Astrocyte (in vitro differentiated cells and primary cell): ENCODE measurements around the gene IDI2. TPM values are rescaled to one million over a fixed set of nuclear protein-coding genes. Genes with fewer than 3 reads are reported as not detected.
A peak's percentile ranks its signal among the peaks of the same experiment; 100 is the strongest.

Source experiments
- DNase-seq: peaks from one replicate; pipeline ENCODE4 v3.0.0-alpha.2; 2010; ENCODE audit warnings: low read depth
- FAIRE-seq: peaks from 2 replicates; lab custom pipeline; 2011; peaks lifted over from hg19 to GRCh38; lab: Jason Lieb, UNC
- H2AFZ ChIP-seq: 2 replicates; pipeline ENCODE4 v1.6.0; 2012; ENCODE audit warnings: low read depth, low read length, inconsistent platforms
- H3K27ac ChIP-seq: 2 replicates; pipeline ENCODE4 v1.5.1; 2011; ENCODE audit warnings: low read depth, low read length, inconsistent platforms
- H3K27me3 ChIP-seq: 2 replicates; pipeline ENCODE4 v1.6.0; 2011; ENCODE audit warnings: low read length, inconsistent platforms; ENCODE audit not compliant: insufficient read depth
- H3K36me3 ChIP-seq: 2 replicates; pipeline ENCODE4 v1.5.1; 2011; ENCODE audit warnings: low read length, inconsistent platforms; ENCODE audit not compliant: insufficient read depth
- H3K4me1 ChIP-seq: 2 replicates; pipeline ENCODE4 v1.5.1; 2011; ENCODE audit warnings: low read length, inconsistent platforms; ENCODE audit not compliant: insufficient read depth
- H3K4me2 ChIP-seq: 2 replicates; pipeline ENCODE4 v1.6.0; 2012; ENCODE audit warnings: low read length, inconsistent platforms
- H3K4me3 ChIP-seq: 2 replicates; pipeline ENCODE4 v1.5.1; 2011; ENCODE audit warnings: low read depth, mild to moderate bottlenecking, low read length, inconsistent platforms; ENCODE audit not compliant: insufficient read depth
- H3K79me2 ChIP-seq: 2 replicates; pipeline ENCODE4 v1.6.0; 2012; ENCODE audit warnings: mild to moderate bottlenecking, low read length, inconsistent platforms; ENCODE audit not compliant: insufficient read depth
- H3K9ac ChIP-seq: 2 replicates; pipeline ENCODE4 v1.6.0; 2012; ENCODE audit warnings: mild to moderate bottlenecking, low read length, inconsistent platforms
- H3K9me3 ChIP-seq: 2 replicates; pipeline ENCODE4 v1.5.1; 2012; ENCODE audit warnings: low read depth, mild to moderate bottlenecking, low read length, inconsistent platforms; ENCODE audit not compliant: insufficient read depth
- H4K20me1 ChIP-seq: 2 replicates; pipeline ENCODE4 v1.6.0; 2012; ENCODE audit warnings: low read length, inconsistent platforms; ENCODE audit not compliant: insufficient read depth
- H3K27ac Mint-ChIP-seq: one replicate; pipeline ENCODE4 v1.8.0; 2021; ENCODE audit warnings: mild to moderate bottlenecking, mixed read lengths; ENCODE audit not compliant: unreplicated experiment
- H3K27me3 Mint-ChIP-seq: one replicate; pipeline ENCODE4 v1.8.0; 2021; ENCODE audit warnings: low read depth, mixed read lengths; ENCODE audit not compliant: unreplicated experiment
- H3K36me3 Mint-ChIP-seq: one replicate; pipeline ENCODE4 v1.8.0; 2021; ENCODE audit warnings: low read depth, mixed read lengths; ENCODE audit not compliant: unreplicated experiment
- H3K4me1 Mint-ChIP-seq: one replicate; pipeline ENCODE4 v1.8.0; 2021; ENCODE audit warnings: low read depth, mixed read lengths; ENCODE audit not compliant: unreplicated experiment
- H3K4me3 Mint-ChIP-seq: one replicate; pipeline ENCODE4 v1.8.0; 2021; ENCODE audit warnings: mild to moderate bottlenecking, moderate library complexity, mixed read lengths; ENCODE audit not compliant: unreplicated experiment
- H3K9me3 Mint-ChIP-seq: one replicate; pipeline ENCODE4 v1.8.0; 2021; ENCODE audit warnings: mild to moderate bottlenecking, mixed read lengths; ENCODE audit not compliant: unreplicated experiment
- EZH2 ChIP-seq: IDR thresholded peaks from 2 replicates; pipeline ENCODE4 v1.6.1; 2012; ENCODE audit warnings: mild to moderate bottlenecking, low read length, inconsistent platforms; ENCODE audit not compliant: insufficient read depth
- total RNA-seq: library from RNA; stranded (reverse); gene quantifications from 2 replicates; pipeline ENCODE4 v1.2.1, GENCODE V29; 2021
- TF ChIP-seq, protein P1 (sequence below): IDR thresholded peaks from 2 replicates; pipeline ENCODE4 v1.5.1; 2011; ENCODE audit warnings: low read depth, mild to moderate bottlenecking, inconsistent platforms, low read length, moderate library complexity; ENCODE audit not compliant: insufficient read depth

Gene IDI2
- total RNA-seq, 1 donor from 2014 or later, result not detected

DNA sequence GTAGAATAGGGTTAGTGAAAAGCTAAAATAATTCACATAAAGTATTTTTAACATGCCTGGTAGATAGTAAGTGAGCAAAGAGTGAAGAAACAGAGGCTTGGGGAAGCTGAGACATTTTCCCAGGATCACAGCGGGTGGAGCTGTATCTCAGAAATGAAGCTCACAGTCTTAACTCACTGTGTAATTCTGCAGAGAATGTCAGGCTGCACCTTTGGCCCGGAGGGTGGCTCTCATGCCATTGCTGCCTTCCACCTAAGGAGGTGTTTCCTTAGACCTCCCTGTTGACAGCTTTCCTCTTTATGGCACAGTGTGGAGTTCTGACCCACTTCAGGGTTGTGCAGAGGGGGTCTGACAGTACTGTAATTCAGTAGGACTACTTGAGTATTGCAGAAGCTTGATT lies 40.3 kb downstream of the IDI2 start:
- peak overlapping the region; percentile 26 for H3K27ac Mint-ChIP-seq
- H3K4me1 Mint-ChIP-seq, result peaks cover 28% of the 10 kb centered on the region
- Histone ChIP-seq H3K27ac (peak overlapping the region; percentile 97), H3K27me3 (no peaks in the 10 kb centered on the region), H3K9ac (no peak overlapping the region), H3K9me3 (peaks cover 7% of the 10 kb centered on the region), H3K79me2 (peaks cover 35% of the 10 kb centered on the region), H3K36me3 (peaks cover 3% of the 10 kb centered on the region), H3K4me1 (peaks cover 25% of the 10 kb centered on the region), H3K4me3 (no peak overlapping the region), H3K4me2 (no peak overlapping the region), H2AFZ (no peak overlapping the region), H4K20me1 (peaks cover 14% of the 10 kb centered on the region)
- no peak overlapping the region for H3K4me3 Mint-ChIP-seq
- peaks cover 25% of the 10 kb centered on the region for H3K36me3 Mint-ChIP-seq
- H3K9me3 Mint-ChIP-seq, result peaks cover 9% of the 10 kb centered on the region
- no peaks in the 10 kb centered on the region for H3K27me3 Mint-ChIP-seq
- DNase-seq (no peak), FAIRE-seq (no peak)
- no peak for TF ChIP-seq EZH2
- TF ChIP-seq, protein P1, sequence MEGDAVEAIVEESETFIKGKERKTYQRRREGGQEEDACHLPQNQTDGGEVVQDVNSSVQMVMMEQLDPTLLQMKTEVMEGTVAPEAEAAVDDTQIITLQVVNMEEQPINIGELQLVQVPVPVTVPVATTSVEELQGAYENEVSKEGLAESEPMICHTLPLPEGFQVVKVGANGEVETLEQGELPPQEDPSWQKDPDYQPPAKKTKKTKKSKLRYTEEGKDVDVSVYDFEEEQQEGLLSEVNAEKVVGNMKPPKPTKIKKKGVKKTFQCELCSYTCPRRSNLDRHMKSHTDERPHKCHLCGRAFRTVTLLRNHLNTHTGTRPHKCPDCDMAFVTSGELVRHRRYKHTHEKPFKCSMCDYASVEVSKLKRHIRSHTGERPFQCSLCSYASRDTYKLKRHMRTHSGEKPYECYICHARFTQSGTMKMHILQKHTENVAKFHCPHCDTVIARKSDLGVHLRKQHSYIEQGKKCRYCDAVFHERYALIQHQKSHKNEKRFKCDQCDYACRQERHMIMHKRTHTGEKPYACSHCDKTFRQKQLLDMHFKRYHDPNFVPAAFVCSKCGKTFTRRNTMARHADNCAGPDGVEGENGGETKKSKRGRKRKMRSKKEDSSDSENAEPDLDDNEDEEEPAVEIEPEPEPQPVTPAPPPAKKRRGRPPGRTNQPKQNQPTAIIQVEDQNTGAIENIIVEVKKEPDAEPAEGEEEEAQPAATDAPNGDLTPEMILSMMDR, result no peak

DNA sequence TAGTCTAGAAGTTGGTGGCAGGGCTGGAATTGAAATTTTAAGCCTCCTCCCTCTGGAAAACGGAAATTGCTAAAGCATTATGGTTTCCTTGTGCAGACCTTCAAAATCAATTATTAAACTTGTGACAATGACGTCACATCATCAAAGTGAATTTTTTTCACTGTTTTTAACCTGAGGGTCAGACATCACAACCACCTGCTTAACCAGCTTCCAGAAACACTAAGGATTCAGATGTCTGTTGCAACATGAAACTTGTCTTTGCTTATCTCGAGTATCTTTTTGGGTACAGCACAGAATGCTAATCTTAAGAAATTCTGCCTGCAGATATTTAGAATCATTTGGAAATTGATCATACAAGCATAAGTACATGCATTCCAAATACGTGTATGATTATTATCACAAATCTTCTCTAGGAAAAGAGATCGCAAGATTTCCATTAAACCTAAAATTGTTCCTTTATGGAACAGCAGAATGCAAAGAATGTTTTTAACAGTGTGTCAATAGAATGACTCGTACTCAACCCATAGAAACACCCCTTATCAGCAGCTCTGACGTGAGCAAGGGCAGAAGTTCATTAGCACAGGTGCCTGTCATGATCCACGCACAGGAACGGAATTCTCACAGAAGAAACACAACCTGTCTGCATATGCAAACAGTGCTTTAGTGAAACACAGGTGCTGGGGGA lies 41.5 kb downstream of the IDI2 start:
- FAIRE-seq (no peak), DNase-seq (peak; percentile 55)
- Histone ChIP-seq H2AFZ (no peak overlapping the region), H3K27ac (peak overlapping the region; percentile 10), H3K4me3 (no peak overlapping the region), H3K27me3 (no peaks in the 10 kb centered on the region), H3K4me1 (peaks cover 23% of the 10 kb centered on the region), H3K9ac (no peak overlapping the region), H3K79me2 (peaks cover 22% of the 10 kb centered on the region), H3K9me3 (peaks cover 16% of the 10 kb centered on the region), H3K4me2 (peak overlapping the region; percentile 9), H3K36me3 (no peaks in the 10 kb centered on the region), H4K20me1 (peaks cover 2% of the 10 kb centered on the region)
- Mint-ChIP-seq H3K27ac (peak overlapping the region; percentile 3), H3K9me3 (peaks cover 12% of the 10 kb centered on the region), H3K27me3 (no peaks in the 10 kb centered on the region), H3K36me3 (peaks cover 19% of the 10 kb centered on the region), H3K4me3 (no peak overlapping the region), H3K4me1 (peaks cover 24% of the 10 kb centered on the region)
- TF ChIP-seq, protein P1, result no peak
- no peak for TF ChIP-seq EZH2

DNA sequence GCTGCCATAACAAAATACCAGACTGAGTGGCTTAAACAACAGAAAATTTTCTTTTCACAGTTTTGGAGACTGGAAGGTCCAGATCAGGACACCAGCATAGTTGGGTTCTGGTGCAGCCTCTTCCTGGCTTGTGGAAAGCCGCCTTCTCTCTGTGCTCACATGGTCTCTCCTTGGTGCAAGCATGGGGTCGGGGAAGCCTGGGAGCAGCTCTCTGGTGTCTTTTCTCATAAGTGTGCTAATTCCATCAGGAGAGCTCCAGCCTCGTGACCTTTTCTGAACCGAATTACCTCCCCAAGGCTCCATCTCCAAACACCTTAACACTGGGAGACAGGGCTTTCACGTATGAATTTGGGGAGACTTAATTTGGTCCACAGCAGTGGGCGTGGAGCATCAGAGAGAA lies 42.3 kb downstream of the IDI2 start:
- H3K27ac Mint-ChIP-seq, result no peak overlapping the region
- H3K27me3 Mint-ChIP-seq, result no peaks in the 10 kb centered on the region
- Histone ChIP-seq H2AFZ (no peak overlapping the region), H3K36me3 (no peaks in the 10 kb centered on the region), H3K27me3 (no peaks in the 10 kb centered on the region), H3K9ac (no peak overlapping the region), H3K27ac (no peak overlapping the region), H3K79me2 (peaks cover 15% of the 10 kb centered on the region), H4K20me1 (no peaks in the 10 kb centered on the region), H3K9me3 (peaks cover 17% of the 10 kb centered on the region), H3K4me1 (peaks cover 23% of the 10 kb centered on the region), H3K4me3 (no peak overlapping the region), H3K4me2 (no peak overlapping the region)
- TF ChIP-seq, protein P1, result no peak
- TF ChIP-seq EZH2, result no peak
- H3K4me3 Mint-ChIP-seq, result no peak overlapping the region
- FAIRE-seq (no peak), DNase-seq (no peak)
- H3K4me1 Mint-ChIP-seq, result peaks cover 22% of the 10 kb centered on the region
- peaks cover 20% of the 10 kb centered on the region for H3K36me3 Mint-ChIP-seq
- peaks cover 17% of the 10 kb centered on the region for H3K9me3 Mint-ChIP-seq
